ENCODE data around the gene BCOR. TPM values are rescaled to one million over a fixed set of nuclear protein-coding genes. Genes with fewer than 3 reads are reported as not detected.
A peak's percentile ranks its signal among the peaks of the same experiment; 100 is the strongest.

Gene BCOR
- total RNA-seq, 1 donor from 2014 or later = 24.8 TPM

DNA sequence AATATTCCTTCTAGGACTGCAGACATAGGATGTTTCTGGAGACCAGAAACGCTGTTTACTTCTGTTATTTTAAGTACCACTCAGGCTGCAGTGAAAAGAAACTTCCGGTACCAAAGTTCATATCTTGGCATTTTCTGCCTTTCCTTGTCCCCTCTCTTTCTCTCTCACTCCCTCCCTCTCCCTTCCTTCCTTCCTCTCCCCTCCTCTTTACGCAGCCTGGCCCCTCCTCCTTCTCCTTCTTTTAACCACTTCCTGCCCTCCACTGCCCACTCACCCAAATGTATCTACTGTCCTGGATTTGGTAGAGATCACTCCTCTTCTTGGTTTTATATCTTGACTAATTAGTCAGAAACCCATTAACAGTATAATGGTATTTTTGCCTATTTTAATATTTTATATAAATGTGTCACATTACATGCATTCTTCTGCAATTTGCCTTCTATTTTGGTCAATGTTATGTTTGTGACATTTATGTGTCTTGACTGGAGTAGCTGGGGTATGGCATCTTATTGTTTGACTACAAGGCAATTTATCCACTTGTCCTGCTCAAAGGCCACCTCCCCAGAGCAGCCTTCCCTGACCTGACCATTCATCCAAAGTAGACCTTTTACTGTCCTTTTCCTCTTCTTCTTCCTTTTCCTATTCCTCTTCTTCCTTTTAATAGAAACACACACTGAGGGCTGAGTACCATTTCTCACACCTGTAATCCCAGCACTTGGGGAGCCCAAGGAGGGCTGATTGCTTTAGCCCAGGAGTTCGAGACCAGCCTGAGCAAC, 56.9 kb downstream of the BCOR start:
- Mint-ChIP-seq H3K4me1 (ENCODE audit: unreplicated experiment) (peaks cover 3% of the 10 kb centered on the region), H3K27ac (ENCODE audit: unreplicated experiment) (no peak overlapping the region), H3K27me3 (ENCODE audit: unreplicated experiment) (no peaks in the 10 kb centered on the region), H3K9me3 (ENCODE audit: unreplicated experiment) (peaks cover 4% of the 10 kb centered on the region), H3K4me3 (ENCODE audit: unreplicated experiment) (no peak overlapping the region), H3K36me3 (ENCODE audit: unreplicated experiment) (no peaks in the 10 kb centered on the region)
- DNase-seq (ENCODE audit: extremely low spot score, unreplicated experiment) = no peak
- TF ChIP-seq, protein P1, sequence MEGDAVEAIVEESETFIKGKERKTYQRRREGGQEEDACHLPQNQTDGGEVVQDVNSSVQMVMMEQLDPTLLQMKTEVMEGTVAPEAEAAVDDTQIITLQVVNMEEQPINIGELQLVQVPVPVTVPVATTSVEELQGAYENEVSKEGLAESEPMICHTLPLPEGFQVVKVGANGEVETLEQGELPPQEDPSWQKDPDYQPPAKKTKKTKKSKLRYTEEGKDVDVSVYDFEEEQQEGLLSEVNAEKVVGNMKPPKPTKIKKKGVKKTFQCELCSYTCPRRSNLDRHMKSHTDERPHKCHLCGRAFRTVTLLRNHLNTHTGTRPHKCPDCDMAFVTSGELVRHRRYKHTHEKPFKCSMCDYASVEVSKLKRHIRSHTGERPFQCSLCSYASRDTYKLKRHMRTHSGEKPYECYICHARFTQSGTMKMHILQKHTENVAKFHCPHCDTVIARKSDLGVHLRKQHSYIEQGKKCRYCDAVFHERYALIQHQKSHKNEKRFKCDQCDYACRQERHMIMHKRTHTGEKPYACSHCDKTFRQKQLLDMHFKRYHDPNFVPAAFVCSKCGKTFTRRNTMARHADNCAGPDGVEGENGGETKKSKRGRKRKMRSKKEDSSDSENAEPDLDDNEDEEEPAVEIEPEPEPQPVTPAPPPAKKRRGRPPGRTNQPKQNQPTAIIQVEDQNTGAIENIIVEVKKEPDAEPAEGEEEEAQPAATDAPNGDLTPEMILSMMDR (IDR thresholded peaks at IDR 0.05) = no peak

DNA sequence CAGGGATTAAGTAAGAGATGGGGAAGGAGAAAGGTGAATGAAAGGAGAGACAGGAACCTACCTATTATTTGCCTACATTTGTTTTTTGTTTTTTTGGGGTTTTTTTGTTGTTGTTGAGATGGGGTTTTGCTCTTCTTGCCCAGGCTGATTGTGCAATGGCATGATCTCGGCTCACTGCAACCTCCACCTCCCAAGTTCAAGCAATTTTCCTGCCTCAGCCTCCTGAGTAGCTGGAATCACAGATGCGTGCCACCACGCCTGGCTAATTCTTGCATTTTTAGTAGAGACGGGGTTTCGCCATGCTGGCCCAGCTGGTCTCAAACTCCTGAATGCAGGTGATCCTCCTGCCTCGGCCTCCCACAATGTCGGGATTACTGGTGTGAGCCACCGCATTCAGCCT, 57.9 kb downstream of the BCOR start:
- Mint-ChIP-seq H3K4me1 (ENCODE audit: unreplicated experiment) (peaks cover 3% of the 10 kb centered on the region), H3K36me3 (ENCODE audit: unreplicated experiment) (no peaks in the 10 kb centered on the region), H3K27me3 (ENCODE audit: unreplicated experiment) (no peaks in the 10 kb centered on the region), H3K27ac (ENCODE audit: unreplicated experiment) (no peak overlapping the region), H3K4me3 (ENCODE audit: unreplicated experiment) (no peak overlapping the region), H3K9me3 (ENCODE audit: unreplicated experiment) (peaks cover 4% of the 10 kb centered on the region)
- no peak for DNase-seq (ENCODE audit: extremely low spot score, unreplicated experiment)
- TF ChIP-seq, protein P1 (IDR thresholded peaks at IDR 0.05) = no peak

- TF ChIP-seq, protein P1 (IDR thresholded peaks at IDR 0.05) = no peak
- H3K27me3 Mint-ChIP-seq (ENCODE audit: unreplicated experiment) = no peaks in the 10 kb centered on the region
- H3K27ac Mint-ChIP-seq (ENCODE audit: unreplicated experiment) = no peak overlapping the region
- DNase-seq (ENCODE audit: extremely low spot score, unreplicated experiment) = no peak
- H3K4me1 Mint-ChIP-seq (ENCODE audit: unreplicated experiment) = peaks cover 3% of the 10 kb centered on the region
- H3K4me3 Mint-ChIP-seq (ENCODE audit: unreplicated experiment) = no peak overlapping the region
- no peaks in the 10 kb centered on the region for H3K36me3 Mint-ChIP-seq (ENCODE audit: unreplicated experiment)
- no peaks in the 10 kb centered on the region for H3K9me3 Mint-ChIP-seq (ENCODE audit: unreplicated experiment)
These were observed 60.4 kb downstream of the BCOR start for GRCh38 chrX:40037367-40037766.

DNA sequence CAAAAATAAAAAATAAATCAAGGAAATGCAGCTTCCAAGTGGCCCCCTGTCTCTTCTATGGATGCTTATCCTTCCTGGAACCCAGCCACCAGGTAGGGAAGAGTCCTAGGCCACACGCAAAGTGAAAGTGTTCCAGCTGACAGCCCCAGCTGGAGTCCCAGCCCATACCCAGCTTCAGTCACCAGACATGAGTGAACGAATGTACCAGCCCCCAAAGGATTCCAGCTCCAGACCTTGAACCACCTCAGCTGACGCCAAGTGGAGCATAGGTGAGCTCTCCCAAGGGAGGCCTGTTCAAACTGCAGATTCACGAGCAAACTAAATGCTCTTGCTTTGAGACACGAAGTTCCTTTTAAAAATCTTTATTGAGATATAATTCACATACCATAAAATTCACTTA, 62.0 kb downstream of the BCOR start:
- H3K4me3 Mint-ChIP-seq (ENCODE audit: unreplicated experiment) = no peak overlapping the region
- H3K36me3 Mint-ChIP-seq (ENCODE audit: unreplicated experiment) = no peaks in the 10 kb centered on the region
- no peak overlapping the region for H3K27ac Mint-ChIP-seq (ENCODE audit: unreplicated experiment)
- H3K4me1 Mint-ChIP-seq (ENCODE audit: unreplicated experiment) = peaks cover 4% of the 10 kb centered on the region
- TF ChIP-seq, protein P1 (IDR thresholded peaks at IDR 0.05) = no peak
- DNase-seq (ENCODE audit: extremely low spot score, unreplicated experiment) = no peak
- no peaks in the 10 kb centered on the region for H3K9me3 Mint-ChIP-seq (ENCODE audit: unreplicated experiment)
- H3K27me3 Mint-ChIP-seq (ENCODE audit: unreplicated experiment) = no peaks in the 10 kb centered on the region

- Mint-ChIP-seq H3K27me3 (ENCODE audit: unreplicated experiment) (no peaks in the 10 kb centered on the region), H3K36me3 (ENCODE audit: unreplicated experiment) (no peaks in the 10 kb centered on the region), H3K4me1 (ENCODE audit: unreplicated experiment) (peaks cover 2% of the 10 kb centered on the region), H3K4me3 (ENCODE audit: unreplicated experiment) (no peak overlapping the region), H3K9me3 (ENCODE audit: unreplicated experiment) (no peaks in the 10 kb centered on the region), H3K27ac (ENCODE audit: unreplicated experiment) (peak overlapping the region; percentile 10)
- TF ChIP-seq, protein P1 (IDR thresholded peaks at IDR 0.05) = no peak
- DNase-seq (ENCODE audit: extremely low spot score, unreplicated experiment) = no peak
These were observed 65.8 kb downstream of the BCOR start for GRCh38 chrX:40031911-40032310.
